Stimulated activated CD8-positive, alpha-beta memory T cell treated with anti-CD3 and anti-CD28 coated beads, Interleukin-7, amount 100 ng/mL, for 1 hour (primary cell): ENCODE data around the gene ULK1.
"Not testable (repeated sequence)": the region's sequence is repeated elsewhere in the genome, so short reads cannot be mapped to it uniquely, and the experiment has no call there.

Experiments used
- DNase-seq, 2 donors: peaks; one replicate each; pipeline ENCODE4 v3.0.0-alpha.2; 2020; ENCODE audit warnings: low read depth in 2 of 2

Gene ULK1

DNA sequence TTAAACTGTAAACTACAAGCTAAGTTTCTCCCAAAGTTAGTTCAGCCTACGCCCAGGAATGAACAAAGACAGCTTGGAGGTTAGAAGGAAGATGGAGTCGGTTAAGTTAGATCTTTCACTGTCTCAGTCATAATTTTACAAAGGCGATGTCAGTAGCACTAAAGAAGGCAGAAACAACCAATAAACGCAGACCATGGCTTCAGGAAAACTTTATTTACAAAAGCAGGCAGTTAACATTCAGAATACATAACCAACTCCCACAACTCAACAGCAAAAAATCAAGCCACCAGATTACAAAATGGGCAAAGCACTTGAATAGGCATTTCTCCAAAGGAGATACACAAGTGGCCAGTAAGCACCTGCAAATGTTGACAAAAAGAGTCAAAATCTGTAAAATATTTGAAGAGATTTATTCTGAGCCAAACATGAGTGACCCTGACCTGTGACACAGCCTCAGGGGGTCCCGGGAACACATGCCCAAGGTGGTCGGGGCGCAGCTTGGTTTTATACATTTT, 8.8 kb upstream of the ULK1 start:
- no peak for DNase-seq

DNA sequence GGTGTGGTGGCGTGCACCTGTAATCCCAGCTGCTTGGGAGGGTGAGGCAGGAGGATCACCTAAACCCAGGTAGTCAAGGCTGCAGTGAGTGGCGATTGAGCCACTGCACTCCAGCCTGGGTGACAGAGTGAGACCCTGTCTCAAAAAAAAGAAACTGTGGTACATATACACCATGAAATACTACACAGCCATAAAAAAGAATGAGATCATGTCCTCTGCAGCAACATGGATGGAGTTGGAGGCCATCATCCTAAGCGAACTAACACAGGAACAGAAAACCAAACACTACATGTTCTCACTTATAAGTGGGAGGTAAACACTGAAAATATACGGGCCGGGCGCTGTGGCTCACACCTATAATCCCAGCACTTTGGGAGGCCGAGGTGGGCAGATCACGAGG, 2.7 kb upstream of the ULK1 start:
- DNase-seq = not testable (repeated sequence)

DNA sequence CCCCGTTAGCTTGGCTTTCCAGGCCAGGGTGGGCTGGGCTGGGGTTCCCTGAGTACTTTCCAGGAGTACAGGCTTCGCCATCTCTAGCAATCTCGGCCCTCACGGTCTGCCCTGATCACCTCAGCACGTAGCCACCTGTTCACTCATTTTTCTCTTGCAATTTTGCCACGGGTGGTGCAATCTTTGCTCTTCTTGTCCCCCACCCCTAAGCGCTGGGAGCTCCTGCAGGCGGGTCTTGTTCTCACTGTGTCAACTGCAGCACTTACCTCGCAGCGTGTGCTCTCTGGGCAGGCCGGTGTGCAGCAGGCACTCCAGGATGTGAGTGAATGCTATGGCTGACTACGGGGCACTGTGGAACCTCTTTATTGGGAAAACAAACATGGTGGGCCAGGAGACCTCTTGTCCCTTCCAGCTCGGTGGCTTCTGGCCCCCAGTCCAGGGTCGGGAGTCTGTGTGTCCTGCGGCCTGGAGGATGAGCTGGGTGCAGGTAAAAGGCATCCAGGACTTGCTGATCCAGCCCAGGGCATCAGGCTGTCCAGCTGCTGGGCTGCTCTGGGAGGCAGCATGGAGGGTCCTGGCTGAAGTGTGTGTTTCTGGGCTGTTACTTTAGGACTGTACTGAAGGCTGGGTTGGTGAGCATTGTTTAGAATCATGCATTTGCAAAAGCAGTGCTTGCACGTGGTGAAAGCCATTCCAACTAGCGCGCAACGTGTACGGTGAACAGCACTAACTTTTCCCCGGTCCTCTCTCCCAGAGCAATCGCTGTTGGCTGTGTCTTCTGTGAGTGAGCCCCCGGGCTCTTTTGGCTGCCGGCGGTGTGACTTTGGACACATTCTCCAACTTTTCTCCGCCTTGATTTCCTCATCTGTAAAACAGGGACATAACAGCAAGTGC, 1.5 kb upstream of the ULK1 start:
- no peak for DNase-seq

DNA sequence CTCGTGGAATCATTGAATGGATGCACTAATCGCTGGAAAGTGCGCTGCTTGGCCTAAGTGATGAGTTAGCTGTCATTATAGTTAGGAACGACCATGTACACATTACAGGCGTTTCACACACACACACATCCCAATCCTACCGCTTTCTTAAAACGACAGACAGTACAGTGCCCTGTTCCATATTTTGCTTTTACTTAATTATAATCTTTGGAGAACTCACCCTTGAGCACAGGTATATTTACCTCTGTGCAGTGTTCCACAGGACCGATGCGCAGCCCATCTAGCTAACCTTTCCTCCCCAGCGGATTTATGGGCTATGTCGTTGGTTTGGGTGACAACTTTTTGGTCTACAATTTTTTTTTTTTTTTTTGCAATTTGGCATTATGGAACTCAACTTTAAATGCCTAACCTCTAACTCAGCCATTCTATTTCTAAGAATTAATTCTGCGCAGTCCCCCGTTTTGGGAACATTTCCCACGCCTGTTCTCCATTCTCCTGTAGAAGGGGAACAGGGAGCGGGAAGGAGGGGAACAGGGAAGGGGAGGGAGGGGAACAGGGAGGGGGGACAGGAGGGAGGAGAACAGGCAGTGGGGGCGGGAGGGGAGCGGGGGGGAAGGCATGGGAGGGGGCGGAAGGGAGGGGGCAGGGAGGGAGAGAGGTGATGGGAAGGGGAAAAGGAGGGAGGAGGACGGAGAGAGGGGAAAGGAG, 663 bp upstream of the ULK1 start:
- DNase-seq = no peak

DNA sequence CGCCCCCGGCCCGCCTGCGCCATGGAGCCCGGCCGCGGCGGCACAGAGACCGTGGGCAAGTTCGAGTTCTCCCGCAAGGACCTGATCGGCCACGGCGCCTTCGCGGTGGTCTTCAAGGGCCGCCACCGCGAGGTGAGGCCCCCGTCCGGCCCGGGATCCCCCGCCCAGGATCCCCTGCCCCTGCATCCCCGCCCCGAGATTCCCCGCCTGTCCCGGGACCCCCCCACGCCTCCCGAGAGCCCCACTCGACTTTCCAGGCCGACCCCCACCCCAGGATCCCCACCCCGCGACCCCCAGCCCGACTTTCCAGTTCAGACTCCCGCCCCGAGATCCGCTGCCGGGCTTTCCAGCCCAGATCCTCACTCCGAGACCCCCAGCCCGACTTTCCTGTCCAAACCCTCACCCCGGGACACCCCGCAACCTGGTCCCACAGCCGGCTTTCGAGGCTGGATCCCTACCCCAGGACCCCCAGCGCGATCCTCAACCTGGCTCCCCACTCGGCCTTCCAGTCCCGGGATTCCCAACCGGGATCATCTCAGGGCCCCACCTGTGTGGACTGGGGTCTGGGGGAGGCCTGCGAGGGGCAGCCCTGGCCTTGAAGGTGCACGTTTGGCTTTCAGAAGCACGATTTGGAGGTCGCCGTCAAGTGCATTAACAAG, 688 bp downstream of the ULK1 start:
- no peak for DNase-seq

DNA sequence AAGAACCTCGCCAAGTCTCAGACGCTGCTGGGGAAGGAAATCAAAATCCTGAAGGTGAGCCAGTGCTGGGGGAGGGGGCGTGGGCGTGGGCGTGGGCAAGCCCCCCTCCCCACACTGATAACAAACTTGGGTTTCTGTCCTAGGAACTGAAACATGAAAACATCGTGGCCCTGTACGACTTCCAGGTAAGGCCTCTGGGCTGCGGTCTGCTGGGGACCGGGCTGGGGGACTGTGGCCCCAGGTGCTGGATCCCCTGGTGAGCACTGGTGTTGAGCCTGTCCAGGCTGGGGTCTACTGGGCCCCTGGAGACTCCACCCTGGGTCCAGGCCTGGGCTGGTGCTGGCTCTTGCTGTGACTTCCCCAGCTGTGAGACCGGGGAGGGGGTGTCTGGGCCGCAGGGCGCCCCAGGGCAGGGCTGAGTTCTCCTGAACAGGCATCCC, 1.2 kb downstream of the ULK1 start:
- DNase-seq = no peak

DNA sequence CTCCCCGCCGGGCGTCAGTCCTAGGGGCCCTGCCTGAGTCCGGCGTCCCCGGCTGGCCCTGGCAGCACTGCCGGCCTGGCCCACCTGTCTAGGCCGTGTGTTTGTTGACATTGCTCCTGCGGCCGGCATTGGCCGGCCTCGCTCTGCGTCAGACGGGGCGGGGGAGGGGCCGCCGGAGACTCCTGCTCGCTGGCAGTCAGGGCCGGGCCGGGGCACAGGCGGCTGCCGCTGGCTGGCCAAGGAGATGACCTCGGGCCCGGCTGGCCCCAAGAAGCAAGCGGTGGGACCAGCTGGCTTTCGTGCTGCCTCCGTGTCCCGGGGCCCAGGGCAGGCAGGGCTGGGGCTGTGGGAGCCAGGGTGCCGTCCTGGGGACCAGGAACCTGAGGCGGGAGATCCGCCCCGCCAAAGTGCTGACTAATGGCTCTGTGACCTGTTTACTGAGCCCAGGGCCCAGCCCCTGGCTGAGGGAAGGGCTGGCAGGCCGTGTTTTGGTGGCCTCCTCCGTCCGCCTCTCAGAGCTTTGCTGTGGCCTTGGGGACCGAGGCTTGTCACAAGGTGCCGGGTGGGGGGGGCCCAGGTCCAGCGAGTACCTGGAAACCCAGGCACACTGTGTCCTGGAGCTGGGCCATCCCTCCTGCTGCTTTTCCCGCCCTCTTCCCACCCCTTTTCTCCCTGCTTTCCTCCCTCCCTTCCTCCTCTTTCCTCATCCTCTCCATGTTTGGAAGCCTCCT, 1.8 kb downstream of the ULK1 start:
- DNase-seq = peak; percentile 26 to 30

DNA sequence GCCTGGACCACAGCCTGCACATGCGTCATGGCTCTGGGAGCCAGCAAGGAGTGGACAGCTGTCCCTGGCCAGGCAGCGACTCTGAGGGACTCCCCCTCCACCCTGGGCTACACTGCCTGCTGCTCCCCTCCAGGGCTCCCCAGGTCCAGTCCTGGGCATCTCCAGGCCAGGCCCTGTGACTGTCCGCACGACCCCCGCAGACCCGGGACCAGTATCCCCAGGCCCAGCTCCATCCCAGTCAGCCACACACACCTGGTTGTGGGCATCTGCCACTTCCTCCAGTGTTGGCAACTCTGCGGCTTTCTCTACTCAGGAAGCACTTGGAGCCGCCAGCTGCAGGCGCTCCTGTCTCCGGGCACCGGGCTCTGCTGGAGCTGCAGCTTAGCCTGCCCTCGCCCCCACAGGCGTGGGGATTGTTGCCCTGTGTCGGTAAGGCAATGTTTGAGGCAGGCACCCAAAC, 2.4 kb downstream of the ULK1 start:
- no peak for DNase-seq

DNA sequence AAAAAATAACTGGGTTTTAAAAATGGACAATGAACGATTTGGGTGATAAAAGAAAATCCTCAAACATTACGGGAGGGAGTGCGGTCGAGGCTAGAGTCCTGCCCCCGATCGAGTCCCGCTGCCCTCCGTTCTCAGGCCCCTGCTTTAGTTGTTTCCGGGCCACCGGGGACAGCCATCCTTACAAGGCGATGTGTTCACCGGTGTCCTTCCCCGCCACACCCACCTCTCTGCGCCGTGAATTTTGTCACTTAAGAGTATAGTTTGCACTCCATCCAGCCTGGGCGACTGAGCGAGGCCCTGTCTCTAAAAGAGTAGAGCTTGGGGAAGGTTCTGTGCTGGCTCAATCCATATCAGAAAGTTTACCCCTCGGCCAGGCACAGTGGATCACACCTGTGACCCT, 2.9 kb downstream of the ULK1 start:
- DNase-seq = no peak

DNA sequence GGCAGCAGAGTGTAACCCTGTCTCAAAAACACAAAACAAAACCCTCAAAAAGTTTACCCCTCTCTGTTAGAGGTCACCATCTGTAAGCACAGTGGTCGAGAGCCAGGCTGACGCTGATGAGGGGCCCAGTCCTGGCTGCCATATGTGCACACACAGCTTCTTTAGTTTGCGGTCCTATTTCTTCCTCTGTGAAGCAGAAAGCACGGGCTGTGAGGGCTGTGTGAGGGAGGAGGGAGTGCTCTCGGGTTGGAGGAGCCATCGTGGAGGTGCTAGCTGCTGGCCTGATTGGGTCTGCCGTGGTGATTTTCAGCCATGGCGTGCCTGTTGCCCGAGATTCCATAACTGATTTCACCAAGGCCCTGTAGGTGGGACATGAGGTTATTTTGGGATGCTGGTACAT, 3.5 kb downstream of the ULK1 start:
- DNase-seq = no peak

DNA sequence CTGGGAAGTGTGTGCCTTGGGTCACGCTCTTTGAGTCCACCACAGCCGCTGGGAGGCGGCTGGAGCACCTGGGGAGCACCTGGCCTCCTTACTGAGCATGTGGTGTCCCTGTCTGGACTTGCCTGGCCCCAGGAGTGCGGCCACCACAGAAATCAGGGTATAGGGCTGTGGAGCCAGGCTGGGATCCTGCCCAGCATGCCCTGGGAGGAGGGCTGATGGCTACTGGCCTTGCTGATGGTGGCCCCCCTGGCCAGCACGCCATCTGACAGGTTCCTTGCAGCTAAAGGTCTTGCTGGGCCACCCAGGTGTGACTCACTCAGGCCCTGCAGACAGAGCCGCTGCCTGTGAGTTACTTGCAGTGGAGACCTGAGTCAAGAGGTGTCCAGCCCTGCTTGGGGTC, 6.0 kb downstream of the ULK1 start:
- DNase-seq = no peak

DNA sequence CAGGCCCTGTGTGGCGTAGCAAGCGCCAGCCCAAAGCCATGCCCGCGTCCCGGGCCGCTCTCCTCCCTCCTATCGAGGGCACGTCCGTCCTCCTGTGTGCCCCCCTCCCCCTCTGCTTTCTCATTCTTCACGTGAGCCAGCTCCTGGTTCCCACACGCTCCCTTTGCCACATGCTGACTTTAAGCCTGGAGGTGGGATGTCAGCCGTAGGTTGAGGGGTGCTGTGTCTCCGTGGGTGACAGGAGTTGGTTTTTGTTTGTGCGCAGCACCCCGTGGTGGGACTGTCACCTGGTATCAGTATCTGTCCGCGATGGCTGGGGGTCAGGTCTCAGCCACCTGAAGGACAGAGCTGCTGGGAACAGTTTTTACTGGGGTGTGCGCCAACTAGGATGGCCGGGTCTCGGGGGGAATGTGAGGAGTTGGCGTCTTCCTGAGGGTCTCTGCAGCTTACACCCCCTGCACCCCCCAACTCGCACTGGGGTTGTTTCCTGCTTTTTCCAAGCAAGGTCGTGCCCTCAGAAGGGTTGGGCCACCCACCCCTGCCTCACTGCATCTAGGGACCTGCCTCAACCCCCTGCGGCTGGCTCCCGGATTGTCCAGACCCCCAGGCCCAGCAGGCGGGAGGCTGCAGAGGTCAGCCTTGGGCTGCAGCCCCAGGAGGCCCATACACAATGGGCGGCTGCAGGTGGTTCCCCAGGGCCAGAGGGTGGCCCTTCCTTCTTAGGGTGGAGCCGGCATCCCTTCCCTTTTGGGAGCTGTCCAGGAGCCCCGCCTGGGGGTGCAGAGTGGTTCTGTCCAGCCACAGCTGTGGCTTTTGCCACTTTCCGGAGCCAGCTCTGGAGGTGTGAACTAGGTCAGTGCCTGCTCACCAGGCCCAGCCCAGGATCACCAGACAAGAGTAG, 7.3 kb downstream of the ULK1 start:
- DNase-seq = no peak

DNA sequence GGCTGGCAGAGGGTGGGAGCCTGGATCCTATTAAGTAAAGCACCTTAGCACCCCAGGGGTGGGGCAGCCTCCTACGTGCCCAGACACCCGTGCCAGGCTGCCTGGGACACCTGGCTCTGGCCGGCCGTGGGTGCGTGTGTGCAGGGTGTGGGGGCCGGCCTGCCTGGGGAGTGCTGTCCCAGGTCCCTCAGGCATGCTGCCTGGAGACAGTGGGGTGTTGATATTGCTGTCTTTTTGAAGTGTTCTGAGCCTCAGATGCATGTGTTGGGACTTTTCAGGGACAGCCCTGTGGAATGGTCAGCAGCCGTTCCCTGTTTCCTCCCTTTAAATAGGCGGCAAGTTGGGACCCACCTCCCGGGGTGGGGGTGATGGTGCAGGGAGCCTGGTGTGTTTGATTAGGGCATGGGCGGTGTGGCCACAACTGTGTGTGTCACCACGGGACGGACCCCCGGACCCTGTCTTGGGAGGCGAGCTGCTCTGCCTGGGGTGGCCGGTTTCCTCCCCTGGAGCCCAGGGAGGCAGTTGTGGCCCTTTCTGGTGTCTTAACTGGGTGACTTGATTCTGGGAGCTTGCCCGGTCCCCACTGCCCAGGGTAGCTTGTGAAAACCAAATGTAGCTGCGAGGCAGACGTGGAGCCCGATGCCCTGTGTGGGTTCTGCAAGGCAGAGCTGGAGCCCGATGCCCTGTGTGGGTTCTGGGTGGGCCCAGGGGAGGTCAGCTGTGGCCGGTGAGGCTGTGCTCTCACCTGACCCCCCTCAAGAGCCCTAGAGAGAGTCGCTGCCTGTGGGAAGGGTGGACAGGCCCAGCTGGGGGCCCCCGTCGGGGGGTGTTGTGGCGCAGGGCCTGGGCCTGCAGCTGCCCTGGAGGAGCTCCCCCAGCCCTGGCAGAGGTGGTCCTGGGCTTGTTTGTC, 8.2 kb downstream of the ULK1 start:
- no peak for DNase-seq

DNA sequence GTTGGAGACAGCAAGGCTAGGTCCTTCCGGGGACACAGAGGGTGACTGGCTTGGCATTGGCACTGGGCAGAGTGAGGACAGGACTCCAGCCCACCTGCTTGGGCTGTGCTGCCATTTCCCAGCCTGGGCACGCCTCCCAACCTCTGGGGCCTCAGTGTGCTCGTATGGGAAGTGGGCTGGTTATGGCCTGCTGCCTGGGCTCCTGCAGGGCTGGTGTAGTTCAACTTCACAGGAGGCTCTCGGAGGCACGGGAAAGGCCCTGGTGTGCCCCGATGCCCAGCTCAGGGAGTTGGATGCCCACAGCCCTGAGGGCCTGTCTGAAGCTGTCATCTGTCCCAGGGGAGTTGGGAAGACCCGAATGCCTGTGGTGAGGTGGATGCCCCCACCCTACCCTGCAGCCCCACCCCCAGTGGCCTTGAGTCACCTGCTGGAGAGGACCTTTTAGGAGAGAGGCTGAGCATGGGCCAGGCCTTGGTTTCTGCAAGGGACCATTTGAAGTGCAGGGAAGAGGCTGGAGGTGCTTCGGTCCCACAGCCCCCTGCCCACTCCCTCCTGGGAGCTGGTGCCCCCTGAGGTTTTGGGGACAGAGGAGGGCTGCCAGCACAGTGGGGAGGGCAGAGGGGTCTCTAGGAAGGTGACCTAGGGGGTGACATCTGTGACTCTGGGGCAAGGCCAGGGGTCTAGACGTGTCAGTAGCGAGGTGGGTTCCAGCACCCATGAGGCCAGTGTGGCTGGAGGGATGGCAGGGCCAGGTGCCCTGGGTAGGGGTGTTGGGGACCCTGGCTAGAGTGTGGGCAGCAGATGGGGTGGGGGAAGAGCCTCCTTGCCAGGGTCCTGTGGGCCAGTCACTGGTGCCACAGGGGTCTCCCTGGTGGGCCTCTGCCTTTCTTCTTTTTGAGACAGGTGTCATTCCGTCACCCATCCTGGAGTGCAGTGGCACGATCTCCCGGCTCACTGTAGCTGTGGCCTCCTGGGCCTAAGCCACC, 9.1 kb downstream of the ULK1 start:
- DNase-seq = no peak

DNA sequence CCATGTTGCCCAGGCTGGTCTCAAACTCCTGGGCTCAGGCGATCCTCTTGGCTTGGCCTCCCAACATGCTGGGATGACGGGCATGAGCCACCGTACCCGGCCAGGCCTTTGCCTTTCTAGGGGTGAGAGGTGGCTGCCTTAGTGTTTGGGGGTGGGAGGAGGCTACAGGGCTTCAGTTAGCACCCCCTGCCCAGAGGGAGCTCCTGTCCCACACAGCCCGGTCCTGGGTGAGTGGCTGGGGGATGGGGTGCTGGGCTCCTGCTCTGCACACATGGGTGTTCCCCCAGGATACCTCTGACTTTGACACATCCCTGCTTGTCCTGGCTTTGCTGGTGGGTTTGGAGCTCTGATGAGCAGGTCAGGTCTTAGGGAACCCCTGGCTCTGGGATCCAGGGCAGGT, 9.9 kb downstream of the ULK1 start:
- no peak for DNase-seq

DNA sequence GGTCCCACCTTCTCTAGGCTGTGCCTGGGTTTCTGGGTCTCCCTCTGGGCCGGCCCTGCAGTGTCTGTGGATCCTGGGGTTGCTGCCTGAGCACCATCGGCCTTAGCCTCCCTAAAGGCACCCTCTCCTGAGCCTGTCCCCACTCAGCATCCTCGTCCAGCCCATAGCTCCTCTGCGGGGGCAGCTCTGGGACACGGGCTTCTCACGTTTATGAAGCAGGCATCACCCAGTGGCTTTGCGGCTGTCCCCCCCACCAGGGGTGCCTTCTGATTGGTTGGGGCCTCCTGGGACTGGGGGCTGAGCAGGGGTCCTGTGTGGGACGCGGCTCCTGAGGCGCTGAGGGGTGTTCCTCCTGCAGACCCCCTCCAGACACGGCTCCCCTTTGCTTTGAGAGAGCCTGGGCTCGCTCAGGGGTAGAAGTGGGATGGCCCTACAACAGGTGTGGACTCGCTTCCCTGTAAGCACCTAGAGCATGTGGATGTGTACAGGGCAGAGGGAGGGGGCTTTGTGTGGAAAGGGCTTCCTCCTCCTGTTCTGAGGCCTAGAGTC, 10.7 kb downstream of the ULK1 start:
- DNase-seq = no peak

DNA sequence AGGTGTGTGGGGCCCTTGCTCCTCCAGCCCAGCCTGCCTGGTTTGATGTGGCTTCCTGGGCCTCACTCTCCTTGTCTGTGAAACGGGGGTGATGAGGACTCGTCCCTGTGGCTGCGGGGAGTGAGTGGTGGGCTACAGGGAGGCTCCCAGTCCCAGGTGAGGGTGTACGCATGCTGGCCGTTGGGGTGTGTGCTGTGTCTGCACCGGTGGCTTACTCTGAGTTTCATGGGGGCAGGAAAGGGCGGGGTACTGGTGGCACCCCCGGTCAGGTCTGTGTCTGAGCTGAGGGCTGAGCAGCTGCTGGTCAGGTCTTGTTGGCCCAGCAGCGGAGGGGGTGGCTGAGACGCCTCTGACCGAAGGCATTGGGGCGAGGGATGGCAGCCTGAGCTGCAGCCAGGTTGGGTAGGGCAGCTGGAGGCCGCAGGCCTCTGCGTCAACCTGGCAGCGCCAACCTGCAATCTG, 11.2 kb downstream of the ULK1 start:
- DNase-seq = no peak
